HG03039 (cell line): ENCODE measurements around the gene IKZF1.
A peak's percentile ranks its signal among the peaks of the same experiment; 100 is the strongest.

Experiments
- ATAC-seq: cut with Tn5 transposase; IDR thresholded peaks from one replicate; pipeline ENCODE4 v1.9.1; 2021; ENCODE audit warnings: mild to moderate bottlenecking, moderate library complexity; ENCODE audit not compliant: unreplicated experiment

Gene IKZF1

DNA sequence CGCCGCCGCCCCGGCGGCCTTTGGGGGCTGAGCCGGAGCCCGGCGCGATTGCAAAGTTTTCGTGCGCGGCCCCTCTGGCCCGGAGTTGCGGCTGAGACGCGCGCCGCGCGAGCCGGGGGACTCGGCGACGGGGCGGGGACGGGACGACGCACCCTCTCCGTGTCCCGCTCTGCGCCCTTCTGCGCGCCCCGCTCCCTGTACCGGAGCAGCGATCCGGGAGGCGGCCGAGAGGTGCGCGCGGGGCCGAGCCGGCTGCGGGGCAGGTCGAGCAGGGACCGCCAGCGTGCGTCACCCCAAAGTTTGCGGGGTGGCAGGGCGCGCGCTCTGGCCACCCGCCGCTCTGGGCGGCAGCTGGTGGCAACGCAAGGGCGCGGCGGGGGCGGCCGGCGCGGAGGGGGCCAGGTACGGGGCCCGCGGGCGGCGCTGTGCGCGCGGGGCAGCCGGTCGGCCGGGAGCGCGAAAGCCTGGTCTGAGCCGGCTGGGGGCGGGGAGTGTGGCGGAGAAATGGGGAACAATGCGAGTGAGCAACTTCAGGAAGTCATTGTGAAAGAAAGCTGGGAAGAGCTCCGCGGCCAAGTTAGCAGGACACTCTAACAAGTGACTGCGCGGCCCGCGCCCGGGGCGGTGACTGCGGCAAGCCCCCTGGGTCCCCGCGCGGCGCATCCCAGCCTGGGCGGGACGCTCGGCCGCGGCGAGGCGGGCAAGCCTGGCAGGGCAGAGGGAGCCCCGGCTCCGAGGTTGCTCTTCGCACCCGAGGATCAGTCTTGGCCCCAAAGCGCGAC, at the start of gene IKZF1:
TSS of gene IKZF1 (plus strand) at position 588 of the 782 bp plus-strand sequence. CDS start 14,346 bp downstream, outside the sequence.
- peak; percentile 45 for ATAC-seq

DNA sequence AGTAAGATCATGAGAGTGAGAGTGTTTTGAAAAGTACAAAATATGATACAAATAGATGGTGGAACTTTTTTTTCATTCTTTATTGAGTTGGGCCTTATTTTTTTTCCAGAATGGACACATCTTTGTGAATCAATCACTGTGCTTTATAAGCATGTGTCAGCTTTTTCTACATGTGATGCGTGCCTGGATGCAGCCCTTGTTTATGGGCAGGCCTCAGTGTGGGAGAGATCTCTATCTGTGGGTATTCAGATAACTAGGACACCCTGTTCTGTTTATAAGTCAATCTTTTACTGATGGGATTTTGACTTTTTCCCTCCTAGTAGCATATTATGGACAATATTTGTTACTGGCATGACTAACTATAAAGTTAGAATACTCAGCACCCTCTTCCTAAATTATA, 42.9 kb upstream of the IKZF1 start:
- ATAC-seq = no peak

DNA sequence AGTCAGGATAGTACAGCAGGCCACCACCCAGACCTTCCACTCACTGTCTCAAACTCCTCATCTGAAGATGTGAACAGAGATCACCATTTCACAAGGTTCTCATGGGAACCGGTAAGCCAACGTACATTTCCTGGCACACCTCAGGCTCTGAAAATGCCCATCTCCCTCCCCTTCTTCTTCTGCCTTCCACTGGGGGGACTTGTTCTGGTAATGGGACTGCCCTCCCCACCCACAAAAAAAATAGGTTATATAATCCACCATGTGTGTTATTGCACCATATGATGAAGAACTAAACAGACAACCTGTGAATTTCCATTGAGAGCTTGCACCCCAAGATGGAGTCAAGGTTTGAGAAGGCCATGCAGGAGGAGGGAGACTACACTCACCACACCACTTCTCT, 42.1 kb upstream of the IKZF1 start:
- ATAC-seq = no peak

DNA sequence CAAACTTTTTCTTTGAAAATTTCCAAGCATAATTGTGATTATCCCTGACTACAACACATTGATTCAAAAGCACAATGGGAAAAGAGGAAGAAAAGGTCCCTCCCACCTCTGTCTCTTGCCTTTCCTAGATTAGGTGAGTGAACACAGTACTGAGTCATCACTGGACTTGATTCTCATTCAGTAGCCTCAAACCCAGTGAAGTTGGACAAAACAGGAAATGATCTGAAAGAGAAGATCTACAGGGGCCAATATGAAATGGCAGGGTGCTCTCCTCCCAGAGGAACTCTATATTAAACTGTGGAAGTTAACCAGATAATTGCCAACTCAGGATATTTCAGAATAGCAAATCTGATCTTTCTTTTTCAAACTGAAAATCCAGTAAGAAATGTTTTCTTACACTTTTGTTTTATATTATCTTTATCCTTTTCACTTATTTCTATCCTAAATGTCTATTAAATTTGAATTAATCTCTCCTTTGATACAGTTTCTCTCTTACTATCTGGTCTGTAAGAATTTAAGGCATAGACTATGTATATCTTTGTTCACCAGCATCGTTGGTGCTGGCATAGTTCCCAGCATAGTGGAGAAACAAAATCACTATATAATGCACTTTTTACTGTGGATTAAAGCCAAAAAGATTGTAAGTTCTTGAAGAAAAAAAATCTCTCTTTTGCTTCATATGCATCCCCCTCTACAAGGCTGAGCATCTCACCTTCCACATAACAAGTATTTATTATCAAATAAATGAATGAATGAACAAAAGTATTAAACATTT, 41.4 kb upstream of the IKZF1 start:
- ATAC-seq = peak; percentile 53

DNA sequence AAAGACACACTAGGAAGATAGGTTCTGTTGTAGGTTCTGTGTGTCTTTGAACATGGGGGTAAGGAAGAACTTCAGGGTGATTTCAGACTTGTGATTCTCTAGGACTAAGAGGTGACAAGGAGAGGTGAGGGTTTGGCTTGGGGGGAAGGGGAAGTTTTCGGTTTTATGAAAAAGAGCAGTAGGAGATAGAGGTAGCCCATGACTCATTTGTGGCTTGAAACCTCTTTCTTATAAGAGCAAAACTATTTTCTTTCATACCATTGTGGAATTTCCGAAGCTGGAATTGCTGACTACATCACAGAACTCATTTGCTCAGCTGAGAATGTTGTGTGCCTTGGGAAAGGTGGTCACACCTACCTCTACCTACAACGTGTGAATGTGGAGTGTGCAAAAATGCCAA, 39.6 kb upstream of the IKZF1 start:
- no peak for ATAC-seq

DNA sequence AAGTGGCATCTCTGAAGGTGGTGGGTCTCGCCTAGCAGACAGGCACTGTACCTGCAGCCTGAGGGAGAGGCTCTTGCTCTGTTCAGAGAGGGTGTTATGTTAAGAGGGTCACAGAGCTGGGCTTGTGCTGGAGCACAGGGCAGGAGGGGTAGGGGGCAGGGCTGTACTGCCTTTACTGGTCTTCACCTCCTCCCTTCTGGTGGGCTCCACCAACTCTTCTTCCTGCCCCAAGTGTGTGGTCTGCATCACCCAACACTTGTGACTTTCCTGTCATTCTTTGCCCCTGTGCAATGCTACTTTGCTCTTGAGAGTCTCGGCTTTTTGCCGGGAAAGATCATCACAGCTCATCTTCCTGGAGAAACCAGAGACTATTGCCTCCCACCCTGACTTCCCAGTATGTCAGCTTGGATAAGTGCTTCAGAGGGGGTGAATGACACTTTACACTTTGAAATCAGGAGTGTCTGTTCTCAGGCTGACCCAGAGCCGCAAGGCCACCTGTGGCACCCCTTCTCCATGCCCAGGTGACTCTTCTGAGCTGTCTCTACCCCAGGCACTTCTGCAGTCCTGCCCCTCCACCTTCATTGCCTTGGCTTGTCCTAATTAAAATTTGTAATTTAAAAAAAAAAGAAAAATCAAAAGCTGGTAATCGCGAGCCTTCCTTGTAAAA, 38.4 kb upstream of the IKZF1 start:
- ATAC-seq = no peak

DNA sequence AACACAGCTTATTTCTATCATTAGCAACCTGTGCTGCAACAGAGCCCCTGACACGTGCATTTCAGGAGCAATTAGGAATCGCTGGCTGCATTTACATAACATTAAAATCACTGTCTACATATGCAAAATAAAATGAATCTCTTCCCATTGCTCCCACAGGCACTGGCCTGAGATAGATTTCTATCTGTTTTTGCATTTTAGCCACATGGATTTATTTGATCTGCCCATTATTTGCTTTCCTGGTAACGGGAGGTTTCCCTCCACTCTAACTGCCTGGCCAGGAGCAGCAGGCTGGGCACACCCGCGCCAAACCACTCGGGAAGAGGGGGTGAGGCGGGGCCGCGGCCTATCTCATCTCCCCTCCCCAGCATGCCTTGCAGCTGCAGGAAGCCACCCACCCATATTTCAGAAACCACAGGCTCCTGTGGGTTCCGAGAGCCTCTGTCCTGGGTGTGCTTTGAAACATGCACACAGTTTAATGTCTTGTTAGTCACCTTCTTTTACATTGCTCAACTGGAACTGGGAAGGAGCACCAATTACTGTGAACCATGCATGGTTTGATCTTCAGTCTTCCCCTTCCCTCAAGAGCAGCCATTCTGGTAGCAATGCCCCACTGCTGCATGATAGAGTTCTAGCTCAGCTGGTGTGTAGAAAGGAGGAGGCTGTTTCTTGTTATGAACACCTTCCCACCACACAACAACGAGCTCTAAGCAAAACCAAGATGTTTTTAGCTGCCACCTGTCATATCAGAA, 37.7 kb upstream of the IKZF1 start:
- ATAC-seq = peak; percentile 41

DNA sequence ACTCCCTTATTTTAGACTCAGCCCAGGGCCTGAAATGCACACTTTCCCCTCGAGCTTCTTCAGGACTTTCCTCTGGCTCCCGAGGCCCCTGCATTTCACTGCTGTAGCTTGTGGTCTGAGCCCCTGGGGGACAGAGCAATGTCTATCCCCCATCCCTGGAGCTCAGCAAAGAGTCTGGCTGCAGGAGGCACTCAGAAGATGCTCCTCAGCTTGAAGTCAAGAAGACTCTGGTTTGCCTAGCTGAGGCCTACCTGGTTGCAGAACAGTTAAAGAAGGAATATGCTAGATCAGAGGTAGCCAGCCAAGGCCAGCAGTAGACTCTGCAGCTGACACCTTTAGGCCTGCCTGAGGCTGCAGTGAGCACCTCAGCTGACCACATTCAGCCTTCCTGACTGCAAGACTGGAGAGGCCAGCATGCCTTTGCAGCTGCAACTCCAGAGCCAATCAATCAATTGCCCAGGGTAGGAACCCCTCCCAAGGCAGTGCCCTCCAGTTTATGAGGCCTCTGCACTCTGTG, 36.9 kb upstream of the IKZF1 start:
- no peak for ATAC-seq

DNA sequence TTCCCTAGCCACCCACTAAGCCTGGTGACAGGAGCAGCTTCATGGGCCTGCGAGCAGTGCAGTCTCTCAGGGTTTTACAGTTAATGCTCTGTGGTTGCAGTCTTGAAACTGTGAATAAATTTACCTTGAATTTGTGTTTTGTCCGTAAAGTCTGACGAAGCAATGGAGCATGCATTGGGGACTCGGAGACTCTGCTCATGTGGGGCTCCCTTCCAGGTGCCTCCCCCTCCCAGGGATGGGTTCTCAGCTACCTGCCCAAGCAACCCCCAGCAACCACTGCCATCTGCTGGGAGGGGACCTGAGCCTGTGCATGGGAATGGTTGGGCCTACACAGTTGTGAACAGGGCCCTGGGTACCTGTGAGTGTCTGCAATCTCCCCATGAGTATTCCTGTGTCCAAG, 36.3 kb upstream of the IKZF1 start:
- ATAC-seq = no peak

DNA sequence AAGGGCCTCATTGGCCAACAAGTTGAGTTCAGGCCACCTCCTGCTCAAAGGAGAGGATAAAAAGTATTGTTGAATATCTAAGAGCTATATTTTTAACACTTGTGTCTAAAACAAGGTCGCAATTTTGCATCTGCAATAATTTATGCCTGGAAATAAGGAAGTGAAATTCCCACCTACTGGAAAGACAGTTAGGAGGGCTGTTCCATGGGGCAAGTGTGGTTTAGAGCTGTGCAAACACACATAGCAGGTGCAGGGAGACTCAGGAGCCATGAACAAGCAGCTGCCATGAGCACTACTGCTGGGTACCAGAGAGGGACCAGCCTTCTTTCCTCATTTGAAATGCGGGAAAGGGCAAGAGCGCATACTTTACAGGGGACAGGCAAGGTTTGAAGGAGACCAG, 35.5 kb upstream of the IKZF1 start:
- ATAC-seq = no peak

DNA sequence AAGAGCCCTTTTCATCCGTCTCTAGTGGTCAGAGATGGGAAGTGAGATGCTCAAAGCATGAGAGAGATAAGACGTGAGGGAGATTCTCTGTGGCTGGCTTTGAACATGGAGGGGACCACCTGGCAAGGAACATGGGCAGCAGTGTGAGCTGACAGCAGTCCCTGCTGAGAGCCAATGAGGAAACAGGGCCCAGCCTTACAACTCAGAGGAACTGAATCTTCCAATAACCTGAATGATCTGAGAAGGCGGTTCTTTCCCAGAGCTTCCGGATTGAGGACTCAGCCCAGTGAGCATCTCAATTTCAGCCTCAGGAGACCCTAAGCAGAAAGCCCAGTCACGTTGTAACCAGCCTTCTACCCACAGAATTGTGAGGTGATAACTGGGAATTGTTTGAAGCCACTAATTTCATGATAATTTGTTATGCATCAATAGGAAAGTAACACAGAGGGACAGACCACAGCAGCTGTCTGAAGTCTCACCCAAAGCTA, 33.9 kb upstream of the IKZF1 start:
- ATAC-seq = peak; percentile 26

DNA sequence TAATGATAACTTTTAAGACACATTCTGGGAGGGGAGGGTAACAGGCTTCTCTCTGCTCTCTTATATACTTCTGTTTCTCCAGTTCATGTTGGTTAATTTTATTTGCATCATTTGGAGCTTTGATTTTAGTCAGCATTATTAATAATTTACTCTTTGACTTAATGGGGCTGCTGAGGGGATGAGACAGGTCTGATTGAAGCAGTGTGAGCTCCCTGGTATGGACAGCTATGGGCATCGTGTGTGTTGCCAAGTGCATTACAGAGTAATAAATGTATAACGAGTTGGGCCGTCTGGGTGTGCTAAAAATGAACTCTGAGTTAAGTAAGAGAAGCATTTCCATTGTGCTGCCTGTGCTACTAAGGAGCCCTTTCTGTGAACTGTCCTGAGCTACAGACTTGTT, 31.7 kb upstream of the IKZF1 start:
- no peak for ATAC-seq

DNA sequence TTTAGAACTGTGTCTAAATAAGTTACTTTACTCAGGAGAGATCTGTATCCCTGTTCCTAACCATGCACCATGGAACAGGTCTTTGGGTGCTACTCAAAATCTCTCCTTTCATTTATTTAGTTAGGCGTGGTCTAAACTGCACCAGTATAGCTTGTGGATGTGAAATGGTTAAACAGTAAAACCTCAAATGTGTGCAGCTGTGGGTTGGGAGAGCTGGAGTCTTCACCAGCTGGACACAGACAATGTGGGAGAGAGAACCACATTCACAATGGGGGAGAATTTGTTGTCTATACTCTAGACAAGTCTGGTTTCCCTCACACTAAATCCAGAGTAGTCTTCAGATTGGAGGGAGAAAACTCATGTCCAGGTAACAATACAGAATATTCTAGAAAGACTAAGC, 31.2 kb upstream of the IKZF1 start:
- ATAC-seq = no peak

DNA sequence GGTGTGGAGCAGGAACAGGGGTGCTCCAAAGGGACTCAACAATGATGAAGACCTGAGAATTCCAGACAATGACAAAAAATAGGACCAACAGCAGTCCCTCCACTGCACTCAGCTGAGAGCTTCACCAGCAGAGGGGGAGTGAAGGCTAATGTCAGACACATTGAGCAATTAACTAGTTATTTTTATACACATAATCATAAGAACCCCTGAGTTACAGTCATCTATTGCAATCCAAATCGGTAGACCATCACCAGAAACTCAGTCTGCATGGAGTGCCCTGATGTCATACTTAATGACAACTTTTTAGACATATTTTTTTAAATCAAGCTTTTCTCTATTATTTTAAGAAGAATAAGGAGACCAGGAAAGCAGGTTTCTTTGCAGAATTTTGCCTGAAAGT, 30.6 kb upstream of the IKZF1 start:
- no peak for ATAC-seq

DNA sequence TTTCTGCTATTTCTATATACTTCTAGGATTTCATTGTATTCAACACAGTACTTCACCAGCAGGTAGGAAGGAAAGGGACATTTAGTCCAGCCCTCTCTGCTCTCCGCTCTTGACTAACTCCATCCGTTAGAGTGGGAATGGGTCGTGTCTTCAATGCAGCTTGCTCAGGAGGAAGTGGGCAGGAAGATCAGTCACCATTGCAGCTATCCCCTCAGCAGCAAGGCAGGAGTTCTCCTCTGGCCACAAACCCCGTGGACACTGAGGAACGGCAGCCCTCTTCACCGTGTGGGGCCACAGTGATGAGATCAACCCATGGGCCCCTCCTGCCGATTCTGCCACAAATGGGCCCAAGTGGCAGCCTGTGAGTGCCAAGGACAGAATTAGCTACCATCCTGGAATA, 30.2 kb upstream of the IKZF1 start:
- no peak for ATAC-seq

DNA sequence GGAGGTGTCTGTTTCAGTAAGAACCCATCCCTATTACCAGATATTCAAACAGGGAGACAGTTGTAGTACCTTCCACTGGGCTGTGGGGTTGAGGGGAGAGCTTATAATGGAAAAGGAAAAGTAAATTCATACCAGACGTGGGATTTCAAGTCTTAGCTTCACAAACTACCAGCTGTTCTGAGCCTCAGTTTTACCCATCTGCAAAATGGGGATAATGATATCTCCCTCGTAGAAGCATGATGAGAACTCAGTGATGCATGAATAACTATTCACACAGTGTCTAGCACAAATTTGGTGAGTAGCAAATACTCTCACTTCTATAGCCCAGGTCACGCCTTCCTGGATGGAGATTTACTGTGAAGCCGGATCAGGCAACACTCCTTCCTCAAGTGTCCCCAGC, 29.1 kb upstream of the IKZF1 start:
- no peak for ATAC-seq

DNA sequence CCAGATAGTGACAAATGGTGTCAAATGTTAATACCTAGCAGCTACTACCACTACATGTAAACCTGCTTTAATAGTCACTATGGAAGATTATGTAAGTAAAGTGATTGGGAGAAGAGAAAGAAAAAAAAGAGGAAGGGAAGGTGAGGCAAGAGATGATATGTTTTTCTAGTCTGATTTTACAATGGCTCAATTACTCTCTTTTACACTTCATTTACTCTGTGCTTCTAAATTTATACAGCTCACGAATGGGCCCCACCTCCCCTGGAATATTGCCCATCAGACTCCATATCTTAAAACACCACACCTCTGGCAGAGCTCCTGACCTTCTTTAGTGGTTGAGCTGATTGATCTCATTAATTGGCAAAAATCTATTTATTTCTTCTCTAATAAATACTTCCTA, 28.0 kb upstream of the IKZF1 start:
- ATAC-seq = no peak

DNA sequence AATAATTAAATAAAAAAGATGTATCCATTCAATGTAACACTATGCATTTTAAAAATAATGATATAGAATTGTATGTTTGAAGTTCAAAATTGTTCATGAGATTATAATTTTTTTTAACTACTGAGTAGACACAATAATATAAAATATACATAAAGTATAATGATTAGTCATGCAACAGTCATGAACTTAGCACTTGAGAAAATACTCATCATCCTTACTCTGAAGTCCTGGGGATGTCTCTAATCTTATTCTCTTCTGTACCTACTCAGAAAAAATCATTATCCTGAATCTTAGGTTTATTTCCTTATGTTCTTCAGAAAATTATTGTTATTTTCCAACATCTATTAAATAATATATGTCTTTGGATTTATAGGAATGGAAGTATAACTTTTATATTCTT, 26.4 kb upstream of the IKZF1 start:
- ATAC-seq = no peak

DNA sequence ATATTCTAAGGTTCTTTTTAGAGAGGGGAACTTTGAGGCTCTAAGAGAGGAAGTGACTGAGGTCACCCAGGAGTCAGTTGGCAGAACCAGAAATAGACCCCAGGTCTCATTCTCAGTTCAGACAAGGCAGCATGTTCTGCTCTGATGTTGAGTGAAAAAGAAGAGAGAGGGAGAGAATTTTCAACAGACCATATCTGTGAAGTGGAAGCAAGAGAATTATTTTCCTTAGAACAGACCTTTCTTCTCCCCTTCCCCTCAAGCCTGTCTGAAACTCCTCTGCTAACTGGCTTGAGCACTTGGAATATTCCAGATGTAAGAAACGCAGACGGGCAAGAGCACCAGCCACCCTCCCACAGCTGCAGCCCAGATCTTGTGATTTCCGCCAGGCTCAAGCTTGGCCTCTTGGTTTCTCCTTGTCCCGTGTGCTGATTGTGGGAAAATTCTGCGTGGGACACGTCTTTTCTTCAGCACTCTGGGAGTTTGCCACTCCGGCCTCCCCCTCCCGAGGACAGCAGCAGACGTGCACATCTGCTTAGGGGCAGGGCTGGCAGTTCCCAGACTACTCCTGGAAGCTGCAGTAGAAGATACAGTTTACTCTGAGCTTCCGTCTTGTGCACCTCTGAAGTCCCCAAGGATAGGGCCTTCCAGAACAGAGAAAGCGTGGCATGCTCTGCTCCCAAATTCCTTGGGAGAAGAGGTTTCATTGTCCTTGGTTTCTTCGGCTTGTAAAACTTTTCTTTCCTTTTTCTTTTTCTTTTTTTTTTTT, 22.7 kb upstream of the IKZF1 start:
- ATAC-seq = peak; percentile 87
